ENCODE results near the gene SMOC2. TPM values are rescaled to one million over a fixed set of nuclear protein-coding genes. Genes with fewer than 3 reads are reported as not detected.
A peak's percentile ranks its signal among the peaks of the same experiment; 100 is the strongest.

SMOC2 gene
- total RNA-seq, 6 experiments from 2014 or later, result 0.42 to 3.5 (median 1.2) TPM

DNA sequence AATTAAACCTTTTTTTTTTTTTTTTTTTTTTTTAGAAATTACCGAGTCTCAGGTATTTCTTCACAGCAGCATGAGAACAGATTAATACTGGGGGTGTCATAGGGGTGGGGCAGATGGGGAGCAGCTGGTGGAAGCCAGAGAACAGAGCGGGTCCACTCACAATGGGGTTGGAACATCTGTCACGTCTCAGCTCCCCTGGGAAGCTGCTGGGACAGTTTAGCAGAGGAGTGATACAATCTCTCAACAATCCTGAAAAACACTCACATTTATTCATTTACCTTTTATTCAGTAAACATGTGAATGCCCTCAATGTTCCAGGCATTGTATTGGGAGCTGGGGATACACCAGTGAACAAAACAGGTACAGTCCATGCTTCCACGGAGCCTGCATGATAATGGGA is 162.2 kb downstream of the SMOC2 start:
- Histone ChIP-seq H3K27me3 (no peaks in the 10 kb centered on the region), H3K27ac (no peak overlapping the region), H3K36me3 (no peaks in the 10 kb centered on the region), H3K9me3 (no peaks in the 10 kb centered on the region), H3K4me3 (no peak overlapping the region), H3K4me1 (no peaks in the 10 kb centered on the region)
- TF ChIP-seq, protein P1, sequence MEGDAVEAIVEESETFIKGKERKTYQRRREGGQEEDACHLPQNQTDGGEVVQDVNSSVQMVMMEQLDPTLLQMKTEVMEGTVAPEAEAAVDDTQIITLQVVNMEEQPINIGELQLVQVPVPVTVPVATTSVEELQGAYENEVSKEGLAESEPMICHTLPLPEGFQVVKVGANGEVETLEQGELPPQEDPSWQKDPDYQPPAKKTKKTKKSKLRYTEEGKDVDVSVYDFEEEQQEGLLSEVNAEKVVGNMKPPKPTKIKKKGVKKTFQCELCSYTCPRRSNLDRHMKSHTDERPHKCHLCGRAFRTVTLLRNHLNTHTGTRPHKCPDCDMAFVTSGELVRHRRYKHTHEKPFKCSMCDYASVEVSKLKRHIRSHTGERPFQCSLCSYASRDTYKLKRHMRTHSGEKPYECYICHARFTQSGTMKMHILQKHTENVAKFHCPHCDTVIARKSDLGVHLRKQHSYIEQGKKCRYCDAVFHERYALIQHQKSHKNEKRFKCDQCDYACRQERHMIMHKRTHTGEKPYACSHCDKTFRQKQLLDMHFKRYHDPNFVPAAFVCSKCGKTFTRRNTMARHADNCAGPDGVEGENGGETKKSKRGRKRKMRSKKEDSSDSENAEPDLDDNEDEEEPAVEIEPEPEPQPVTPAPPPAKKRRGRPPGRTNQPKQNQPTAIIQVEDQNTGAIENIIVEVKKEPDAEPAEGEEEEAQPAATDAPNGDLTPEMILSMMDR (IDR thresholded peaks at IDR 0.05), result no peak
- DNase-seq, result no peak
- 65% methylated on average over 4 of the region's 4 CpGs for WGBS (ENCODE audit: insufficient coverage, low coverage, low lambda C conversion rate, missing lambda C conversion rate)
- no peak for ATAC-seq
- intact Hi-C loops (cut with DNase I), result no loop called here

DNA sequence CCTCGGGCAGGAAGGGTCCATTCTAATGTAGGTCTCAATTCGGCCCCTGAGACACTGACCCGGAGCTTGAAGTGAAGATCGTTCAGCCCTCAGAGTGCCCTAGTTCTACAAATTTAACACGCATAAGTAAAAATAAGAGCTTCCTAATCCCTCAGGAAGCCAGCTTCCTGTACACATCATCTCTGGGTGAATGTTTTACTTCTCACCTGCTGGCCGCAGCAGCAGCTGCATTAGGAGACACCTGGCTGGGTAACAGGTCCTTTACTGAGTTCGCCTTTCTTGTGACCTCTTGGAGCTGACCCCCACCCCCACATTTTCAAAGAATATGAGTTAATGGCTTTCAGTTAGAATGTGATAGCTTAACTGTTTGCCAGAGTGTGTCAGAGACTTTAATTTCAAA is 165.0 kb downstream of the SMOC2 start:
- H3K36me3 ChIP-seq, result no peaks in the 10 kb centered on the region
- TF ChIP-seq POLR2A (IDR thresholded peaks at IDR 0.05), result no peak
- TF ChIP-seq, protein P1 (IDR thresholded peaks at IDR 0.05), result no peak
- DNase-seq (no peak), ATAC-seq (no peak)
- 40% methylated on average over 6 of the region's 7 CpGs for WGBS (ENCODE audit: insufficient coverage, low coverage, low lambda C conversion rate, missing lambda C conversion rate)
- H3K4me1 ChIP-seq, result no peaks in the 10 kb centered on the region
- intact Hi-C loops (cut with DNase I), result no loop called here
- H3K27me3 ChIP-seq, result no peaks in the 10 kb centered on the region
- no peak overlapping the region for H3K4me3 ChIP-seq
- H3K27ac ChIP-seq, result no peak overlapping the region
- no peaks in the 10 kb centered on the region for H3K9me3 ChIP-seq

DNA sequence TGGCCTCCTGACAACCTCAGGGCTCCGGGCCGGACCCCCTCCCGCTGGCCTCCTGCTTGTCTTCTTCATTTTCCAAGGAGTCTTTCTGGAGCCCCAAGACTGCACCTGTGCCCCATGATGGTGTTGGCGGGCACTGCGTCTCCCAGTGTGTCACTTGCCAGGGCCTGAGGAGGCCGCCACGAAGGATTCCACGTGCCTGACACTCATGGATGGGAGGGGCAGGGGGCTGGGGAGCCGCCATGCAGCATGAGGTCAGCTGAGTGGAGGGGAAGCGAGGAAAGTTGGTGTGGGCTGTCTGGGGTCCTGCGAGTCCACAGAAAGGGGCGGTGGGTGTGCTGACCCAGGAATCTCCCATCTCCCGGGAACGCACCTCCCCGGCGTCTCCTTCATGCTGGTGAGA is 165.7 kb downstream of the SMOC2 start:
- ATAC-seq (no peak), DNase-seq (no peak)
- TF ChIP-seq, protein P1 (IDR thresholded peaks at IDR 0.05), result no peak
- no peak for TF ChIP-seq POLR2A (IDR thresholded peaks at IDR 0.05)
- no peak overlapping the region for H3K27ac ChIP-seq
- intact Hi-C loops (cut with DNase I), result no loop called here
- no peaks in the 10 kb centered on the region for H3K9me3 ChIP-seq
- no peaks in the 10 kb centered on the region for H3K4me1 ChIP-seq
- H3K36me3 ChIP-seq, result no peaks in the 10 kb centered on the region
- H3K4me3 ChIP-seq, result no peak overlapping the region
- 87% methylated on average over 5 of the region's 16 CpGs for WGBS (ENCODE audit: insufficient coverage, low coverage, low lambda C conversion rate, missing lambda C conversion rate)
- H3K27me3 ChIP-seq, result no peaks in the 10 kb centered on the region

DNA sequence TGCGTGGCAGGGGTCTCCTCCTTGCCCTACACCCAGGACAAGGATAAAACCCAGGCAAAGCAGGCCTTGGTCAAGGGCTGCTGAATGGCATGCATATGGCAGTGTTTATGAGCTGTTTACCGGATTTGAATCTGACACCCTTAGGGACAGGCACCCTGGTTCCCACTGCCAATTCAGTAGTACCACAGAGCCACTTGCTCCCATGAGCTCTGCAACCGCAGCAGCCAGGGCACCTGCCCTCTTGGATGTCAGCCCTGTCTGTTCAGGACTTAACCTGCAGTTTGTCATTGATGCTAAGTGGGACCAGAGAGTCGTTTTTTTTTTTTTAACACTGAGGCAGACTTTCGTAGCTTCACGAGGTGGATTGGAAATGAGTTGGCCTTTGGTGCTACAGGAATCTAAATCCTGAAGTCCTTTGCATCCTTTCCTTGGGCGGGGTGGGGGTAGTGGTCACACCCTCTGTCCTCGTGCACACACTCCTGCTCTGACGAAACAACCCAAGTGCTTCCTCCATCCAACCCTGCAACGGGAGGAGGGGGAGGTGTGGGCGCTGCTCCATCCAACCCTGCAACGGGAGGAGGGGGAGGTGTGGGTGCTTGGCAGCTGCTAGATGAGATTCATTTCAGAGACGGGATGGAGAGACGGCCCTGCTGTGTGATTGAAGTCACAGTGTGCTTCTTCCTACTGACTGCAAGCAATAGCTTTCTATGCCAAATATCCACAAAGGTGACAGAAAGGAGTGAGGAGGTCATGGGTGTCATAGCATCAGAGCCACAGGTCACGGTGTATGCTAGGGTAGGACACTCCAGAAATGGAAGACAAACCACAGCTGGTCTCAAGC is 166.5 kb downstream of the SMOC2 start:
- ATAC-seq, result peak in 1 of 4 donors; percentile 24
- Histone ChIP-seq H3K9me3 (no peaks in the 10 kb centered on the region), H3K27ac (no peak overlapping the region), H3K36me3 (no peaks in the 10 kb centered on the region), H3K27me3 (no peaks in the 10 kb centered on the region), H3K4me1 (no peaks in the 10 kb centered on the region), H3K4me3 (no peak overlapping the region)
- TF ChIP-seq, protein P1 (IDR thresholded peaks at IDR 0.05), result no peak
- TF ChIP-seq POLR2A (IDR thresholded peaks at IDR 0.05), result no peak
- intact Hi-C loops (cut with DNase I), result no loop called here
- WGBS (ENCODE audit: insufficient coverage, low coverage, low lambda C conversion rate, missing lambda C conversion rate), result 27% methylated on average over 9 of the region's 15 CpGs
- no peak for DNase-seq
